Fibroblast of skin of right biceps (primary cell): Measurements from ENCODE around the gene ZNF282.
"Not testable (repeated sequence)": the region's sequence is repeated elsewhere in the genome, so short reads cannot be mapped to it uniquely, and the experiment has no call there.

Experiments
- DNase-seq: peaks from one replicate; pipeline ENCODE4 v3.0.0-alpha.2; 2013

ZNF282 gene

DNA sequence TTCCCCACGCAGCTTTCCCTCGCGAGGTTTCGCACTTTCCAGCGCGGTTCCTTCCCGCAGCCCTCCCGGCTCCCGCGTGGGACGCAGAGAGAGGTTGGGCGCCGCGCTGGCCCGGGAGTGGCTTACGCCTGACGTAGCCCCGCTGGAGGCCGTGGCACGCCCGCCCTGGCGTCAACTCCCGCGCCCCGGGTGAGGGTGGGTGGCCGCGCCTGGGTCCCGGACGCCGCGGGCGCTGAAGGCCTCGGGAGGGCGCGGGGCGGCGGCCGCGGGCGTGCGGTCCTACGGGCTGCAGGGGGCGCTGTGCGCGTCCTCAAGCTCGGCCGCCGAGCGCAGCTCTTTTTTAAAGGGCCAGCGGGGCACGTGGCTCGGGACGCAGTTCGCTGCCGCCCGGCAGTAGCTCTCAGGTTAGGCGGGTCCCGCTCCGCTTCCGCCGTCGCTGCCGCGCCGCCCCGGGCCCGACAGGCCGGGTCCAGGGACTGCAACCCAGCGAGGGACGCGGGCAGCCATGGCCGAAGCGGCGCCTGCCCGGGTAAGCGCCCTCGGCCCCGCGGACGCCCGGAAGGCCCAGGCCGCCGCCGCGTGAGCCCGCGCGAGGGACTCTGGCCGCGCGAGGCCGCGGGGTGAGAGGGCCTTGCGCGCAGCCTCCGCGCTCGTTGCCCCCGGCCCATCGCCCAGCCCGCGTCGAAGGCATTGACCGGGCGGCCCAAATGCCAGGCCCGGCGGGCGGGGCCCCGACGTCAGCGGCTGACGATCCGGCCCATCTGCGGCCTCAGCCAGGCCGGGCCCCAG, 66.7 kb downstream of the ZNF282 start, which contains the start of gene ZNF783:
TSS of gene ZNF783 (plus strand) at position 368 of the 789 bp plus-strand sequence. CDS start at position 506, 138 bp downstream.
- peak; percentile 89 for DNase-seq

- DNase-seq: no peak
These were observed 71.1 kb downstream of the ZNF282 start for GRCh38 chr7:149266451-149266850.

DNA sequence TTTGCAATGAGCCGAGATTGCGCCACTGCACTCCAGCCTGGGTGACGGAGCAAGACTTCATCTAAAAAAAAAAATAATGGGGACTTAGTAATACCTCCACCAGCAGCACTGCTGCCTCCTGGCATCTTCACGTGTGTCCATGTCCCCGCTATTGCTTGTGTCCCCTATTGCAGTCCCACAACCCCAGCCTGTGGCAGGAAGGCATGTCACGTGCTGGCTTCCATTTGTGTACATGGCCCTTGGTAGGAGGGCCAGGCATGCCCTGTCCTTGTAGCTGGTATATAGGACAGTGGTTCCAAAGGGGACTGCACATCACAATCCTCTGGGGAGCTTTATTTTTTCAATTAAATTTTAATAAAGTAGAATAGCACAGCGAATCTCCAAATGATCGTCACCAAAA, 72.4 kb downstream of the ZNF282 start:
- no peak for DNase-seq

DNA sequence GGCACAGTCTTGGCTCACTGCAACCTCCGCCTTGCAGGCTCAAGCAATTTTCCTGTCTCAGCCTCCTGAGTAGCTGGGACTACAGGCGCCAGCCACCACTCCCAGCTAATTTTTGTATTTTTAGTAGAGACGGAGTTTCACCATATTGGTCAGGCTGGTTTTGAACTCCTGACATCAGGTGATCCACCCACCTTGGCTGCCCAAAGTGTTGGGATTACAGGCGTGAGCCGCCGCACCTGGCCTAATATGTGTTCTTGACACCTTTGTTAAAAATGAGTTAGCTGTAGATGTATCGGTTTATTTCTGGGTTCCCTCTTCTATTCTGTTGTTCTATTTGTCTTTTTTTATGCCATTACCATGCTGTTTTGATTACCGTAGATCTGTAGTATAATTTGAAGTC, 79.1 kb downstream of the ZNF282 start:
- not testable (repeated sequence) for DNase-seq
